Stimulated activated CD4-positive, alpha-beta T cell treated with anti-CD3 and anti-CD28 coated beads, Interleukin-12 subunit alpha, Interleukin-12 subunit beta, amount 100 ng/mL, for 4 hours (primary cell): ENCODE results near the gene ACTL6A.
"Not testable (repeated sequence)": the region's sequence is repeated elsewhere in the genome, so short reads cannot be mapped to it uniquely, and the experiment has no call there.

Experiments
- DNase-seq: peaks from one replicate; pipeline ENCODE4 v3.0.0-alpha.2; 2020

The ACTL6A gene

GRCh38 chr3:179562591-179563270 is at the start of gene ACTL6A:
TSS of gene ACTL6A (plus strand) at chr3:179562926. CDS start at chr3:179563093, 167 bp downstream.
- peak; percentile 99 for DNase-seq

GRCh38 chr3:179513862-179514261 is 48.9 kb upstream of the ACTL6A start:
- no peak for DNase-seq

GRCh38 chr3:179516461-179517251 is 46.1 kb upstream of the ACTL6A start:
- not testable (repeated sequence) for DNase-seq

- no peak for DNase-seq
Measured at GRCh38 chr3:179526482-179526881, 36.2 kb upstream of the ACTL6A start.

- no peak for DNase-seq
Measured at GRCh38 chr3:179526989-179527391, 35.7 kb upstream of the ACTL6A start.

GRCh38 chr3:179528772-179529171 is 34.0 kb upstream of the ACTL6A start:
- no peak for DNase-seq

- DNase-seq, result no peak
Measured at GRCh38 chr3:179531576-179531975, 31.1 kb upstream of the ACTL6A start.

- DNase-seq, result no peak
Measured at GRCh38 chr3:179533274-179533673, 29.5 kb upstream of the ACTL6A start.

- DNase-seq, result no peak
Measured at GRCh38 chr3:179536256-179536655, 26.5 kb upstream of the ACTL6A start.

- DNase-seq, result no peak
Measured at GRCh38 chr3:179541094-179541493, 21.6 kb upstream of the ACTL6A start.

GRCh38 chr3:179541596-179541995 is 21.1 kb upstream of the ACTL6A start:
- no peak for DNase-seq

- DNase-seq, result no peak
Measured at GRCh38 chr3:179542375-179542774, 20.4 kb upstream of the ACTL6A start.

GRCh38 chr3:179544981-179545645 is 17.6 kb upstream of the ACTL6A start:
- no peak for DNase-seq

- no peak for DNase-seq
Measured at GRCh38 chr3:179546814-179547241, 15.9 kb upstream of the ACTL6A start.

GRCh38 chr3:179551349-179552105 is 11.2 kb upstream of the ACTL6A start:
- no peak for DNase-seq

- peak; percentile 18 for DNase-seq
Measured at GRCh38 chr3:179558742-179559364, 3.9 kb upstream of the ACTL6A start.

- no peak for DNase-seq
Measured at GRCh38 chr3:179560791-179561190, 1.9 kb upstream of the ACTL6A start.

GRCh38 chr3:179563271-179563783 is 601 bp downstream of the ACTL6A start:
- DNase-seq, result peak; percentile 54

GRCh38 chr3:179565496-179565895 is 2.8 kb downstream of the ACTL6A start:
- DNase-seq, result no peak

GRCh38 chr3:179580992-179581391 is 18.3 kb downstream of the ACTL6A start:
- no peak for DNase-seq

GRCh38 chr3:179589143-179589542 is 26.4 kb downstream of the ACTL6A start:
- no peak for DNase-seq

GRCh38 chr3:179590669-179591068 is 27.9 kb downstream of the ACTL6A start:
- DNase-seq, result no peak
